HG02870 (cell line): Measurements from ENCODE around the gene ULBP2.
"Not testable (repeated sequence)": the region's sequence is repeated elsewhere in the genome, so short reads cannot be mapped to it uniquely, and the experiment has no call there.

Experiments used
- ATAC-seq: cut with Tn5 transposase; IDR thresholded peaks from one replicate; pipeline ENCODE4 v1.9.1; 2021; ENCODE audit warnings: mild to moderate bottlenecking, moderate library complexity; ENCODE audit not compliant: unreplicated experiment

The ULBP2 gene

GRCh38 chr6:149908480-149908879 lies 33.3 kb upstream of the ULBP2 start:
- ATAC-seq, result not testable (repeated sequence)

DNA sequence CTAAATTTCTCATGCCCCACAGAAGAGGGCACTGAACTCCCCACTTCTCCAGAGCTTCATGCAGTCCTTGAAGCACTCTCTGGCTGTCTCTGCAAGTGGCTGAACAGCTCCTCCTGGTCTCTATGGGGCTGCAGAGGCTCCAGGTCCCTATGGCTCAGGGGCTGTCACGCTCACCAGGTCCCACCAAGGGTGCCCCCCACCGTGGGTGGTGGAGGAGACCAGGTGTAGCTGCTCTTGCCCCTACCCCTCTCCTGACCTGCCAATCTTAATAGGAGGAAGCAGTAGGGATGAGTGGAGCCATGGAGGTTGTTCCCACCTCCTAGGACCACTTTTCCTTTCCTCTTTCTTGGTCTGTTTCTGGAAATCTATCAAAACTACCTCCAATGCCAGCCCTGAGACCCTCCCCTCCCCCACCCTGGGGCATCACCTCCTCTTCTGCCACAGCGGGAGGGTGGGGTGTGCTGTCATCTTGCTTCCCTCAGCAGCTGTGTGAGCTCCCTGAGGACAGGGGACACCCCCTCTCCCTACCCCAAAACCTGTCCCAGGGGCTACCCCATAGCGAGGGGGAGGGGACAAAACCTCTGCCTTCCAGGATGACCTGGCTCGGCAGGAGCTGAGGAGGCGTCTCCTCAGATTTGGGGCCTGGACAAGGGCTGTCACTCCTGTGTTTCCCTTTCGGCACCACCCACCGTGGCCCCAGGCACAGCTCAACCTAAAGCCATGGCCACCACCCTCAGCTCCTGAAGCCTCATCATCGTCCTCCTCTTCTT lies 31.9 kb upstream of the ULBP2 start:
- ATAC-seq, result no peak

DNA sequence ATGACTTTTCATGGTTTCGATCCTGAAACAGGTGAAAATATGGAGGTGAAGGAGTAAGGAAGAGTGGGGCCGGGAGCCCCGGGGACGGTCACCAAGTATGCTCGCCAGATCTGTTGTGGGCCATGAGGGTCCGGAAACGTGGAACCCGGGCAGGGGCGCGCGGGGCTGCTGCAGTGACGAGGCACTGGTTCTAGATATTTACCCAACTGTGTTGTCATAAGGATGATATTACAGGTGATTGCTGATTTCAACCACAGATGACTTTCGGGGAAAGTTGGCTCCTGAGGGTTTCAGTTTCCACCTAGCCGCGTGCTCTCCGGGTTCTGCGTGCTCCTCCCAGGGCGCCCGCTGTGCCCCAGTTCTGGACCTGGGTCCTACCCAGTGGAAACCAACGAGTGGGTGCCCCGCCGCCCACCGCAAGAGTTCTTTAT lies 31.1 kb upstream of the ULBP2 start:
- ATAC-seq, result no peak

- ATAC-seq, result not testable (repeated sequence)
These were observed 29.1 kb upstream of the ULBP2 start for GRCh38 chr6:149912680-149913079.

DNA sequence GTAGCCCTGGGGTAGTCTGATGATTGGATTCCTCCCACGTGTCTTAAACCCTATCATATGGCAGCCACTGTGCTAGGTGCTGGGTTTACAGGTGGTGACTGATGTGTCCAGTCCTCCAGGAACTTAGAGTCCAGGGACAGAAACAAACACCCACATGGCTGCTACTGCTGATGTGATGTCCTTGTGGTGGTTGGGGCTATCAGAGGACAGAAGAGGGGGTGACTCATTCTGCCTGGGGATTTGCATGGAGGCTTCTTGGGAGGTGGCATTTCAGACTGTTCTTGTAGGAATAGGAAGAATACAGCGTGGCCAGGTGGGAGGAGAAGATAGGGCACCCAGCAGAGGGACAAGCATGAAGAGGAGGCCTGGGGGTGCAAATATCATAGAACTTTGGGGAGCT lies 28.7 kb upstream of the ULBP2 start:
- no peak for ATAC-seq

GRCh38 chr6:149913540-149914240 lies 28.1 kb upstream of the ULBP2 start:
- no peak for ATAC-seq

DNA sequence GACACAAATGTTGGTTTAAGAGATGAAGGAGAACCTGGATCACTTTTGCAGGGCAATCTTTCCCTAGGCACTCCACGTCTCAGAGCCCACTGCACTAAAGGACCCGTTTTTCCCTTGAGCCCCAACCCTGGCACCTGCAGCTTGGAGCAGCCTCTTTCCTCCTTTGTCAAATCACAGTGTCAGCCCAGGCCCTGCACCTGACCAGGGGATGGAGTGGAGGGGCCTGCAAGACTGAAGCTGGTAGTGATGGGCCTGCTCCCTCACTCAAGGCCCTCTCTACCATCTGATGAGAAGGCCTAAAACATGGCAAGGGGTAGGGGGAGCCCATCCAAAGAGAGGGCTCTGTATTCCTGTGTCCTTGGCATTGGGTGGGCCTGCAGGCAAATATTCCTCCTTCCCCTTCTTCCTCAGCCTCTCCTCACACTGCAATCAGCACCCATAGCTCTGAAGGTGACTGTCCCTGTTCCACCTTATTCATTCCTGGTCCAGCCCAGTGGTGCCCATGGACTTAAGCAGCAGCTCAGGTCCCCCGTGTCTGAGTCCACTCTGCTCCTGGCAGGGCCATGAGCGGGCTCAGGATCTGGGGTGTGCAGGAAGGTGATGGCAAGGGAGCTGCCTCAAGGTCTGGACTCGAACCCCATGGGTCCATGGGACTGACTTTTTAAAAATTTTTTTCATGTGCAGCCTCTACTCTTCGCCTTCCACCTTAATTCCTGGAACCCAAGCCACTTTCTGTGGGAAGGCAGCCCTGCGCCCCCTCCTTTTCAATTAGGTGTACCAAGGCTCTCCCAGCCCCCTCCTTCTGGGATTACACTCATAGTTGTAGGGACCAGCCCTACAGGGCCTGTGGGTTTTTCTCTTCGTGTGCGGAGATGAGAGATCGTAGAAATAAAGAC lies 25.6 kb upstream of the ULBP2 start:
- ATAC-seq, result no peak

GRCh38 chr6:149917679-149918078 lies 24.1 kb upstream of the ULBP2 start:
- no peak for ATAC-seq

GRCh38 chr6:149918151-149918905 lies 23.5 kb upstream of the ULBP2 start:
- no peak for ATAC-seq

- not testable (repeated sequence) for ATAC-seq
These were observed 22.5 kb upstream of the ULBP2 start for GRCh38 chr6:149919126-149919833.

GRCh38 chr6:149919834-149920225 lies 22.0 kb upstream of the ULBP2 start:
- ATAC-seq, result no peak

DNA sequence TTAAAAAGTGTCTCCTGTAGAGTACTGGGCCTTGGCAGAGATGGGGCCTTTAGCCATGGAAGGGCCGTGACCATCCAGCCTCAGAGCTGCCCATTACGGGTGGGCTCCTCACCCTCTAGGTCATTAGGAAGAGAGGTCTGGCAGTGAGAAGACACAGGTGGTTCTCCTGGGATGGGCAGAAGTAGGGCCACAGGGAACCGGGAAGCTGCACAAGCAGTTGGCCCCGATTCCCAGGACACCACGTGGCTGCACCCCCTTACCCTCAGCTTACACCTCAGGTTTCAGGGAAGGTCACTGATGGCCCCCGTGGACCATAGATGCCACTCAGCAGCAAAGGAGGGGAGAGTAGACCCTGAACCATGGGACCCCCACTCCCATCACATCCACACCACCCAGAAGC lies 20.5 kb upstream of the ULBP2 start:
- ATAC-seq, result no peak

DNA sequence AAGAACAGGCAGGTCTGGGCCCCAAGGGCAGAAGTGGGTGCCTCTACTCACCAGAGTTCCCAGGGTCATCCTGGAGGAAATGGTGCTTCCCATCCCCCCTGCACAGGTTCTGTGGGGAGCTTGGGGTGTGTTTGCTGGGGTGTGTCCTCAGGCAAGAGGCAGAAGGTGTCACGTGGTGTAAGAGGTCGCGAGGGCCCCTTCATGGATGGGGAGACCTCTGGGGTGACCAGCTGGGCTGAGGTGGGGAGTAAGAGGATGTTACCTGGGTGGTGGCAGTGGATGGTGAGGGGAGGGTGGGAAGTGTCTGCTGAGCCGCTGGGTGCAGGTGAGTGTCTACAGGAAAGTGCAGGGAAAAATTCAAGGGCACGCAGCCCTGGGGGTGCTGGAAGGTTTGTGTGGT lies 19.7 kb upstream of the ULBP2 start:
- not testable (repeated sequence) for ATAC-seq

- ATAC-seq, result no peak
These were observed 19.0 kb upstream of the ULBP2 start, which contains the start of gene RAET1G for GRCh38 chr6:149922642-149923326. Gene RAET1G (minus strand): TSS chr6:149923121. CDS start chr6:149923010, 111 bp downstream.

- no peak for ATAC-seq
These were observed 18.4 kb upstream of the ULBP2 start for GRCh38 chr6:149923327-149923986.

DNA sequence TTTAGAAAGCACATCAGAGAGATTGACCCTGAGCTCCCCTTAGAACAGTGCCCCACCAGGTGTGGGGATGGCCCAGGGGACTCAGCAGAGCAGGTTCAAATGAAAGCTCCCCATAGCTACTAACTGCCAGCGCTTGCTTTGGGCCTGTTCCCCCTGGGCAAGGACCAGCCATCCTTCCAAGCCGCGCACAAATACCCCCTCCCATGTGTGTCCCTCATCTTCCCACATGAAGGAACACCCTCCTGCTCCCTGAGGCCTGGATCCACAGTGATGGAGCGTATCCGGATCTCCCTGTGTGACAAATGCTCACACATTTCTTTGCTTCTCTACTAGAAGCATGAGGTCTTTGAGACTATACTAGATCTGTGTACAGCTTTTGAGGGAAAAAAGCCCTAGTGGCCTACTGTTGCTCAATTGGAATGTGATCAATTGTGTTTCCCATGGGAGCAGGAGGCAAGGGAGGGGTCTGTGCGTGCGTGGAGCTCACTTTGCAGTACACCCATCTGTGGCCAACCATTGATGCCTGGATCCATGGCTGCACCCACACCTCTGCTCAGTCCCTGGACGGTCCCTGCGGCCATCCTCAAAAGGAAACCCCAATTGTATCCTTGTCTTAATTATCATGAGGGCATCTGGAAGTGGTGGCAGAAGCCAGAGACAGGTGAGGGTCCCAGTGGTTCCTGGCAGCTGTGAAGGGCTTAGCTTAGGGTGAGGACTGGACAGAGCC lies 17.4 kb upstream of the ULBP2 start:
- no peak for ATAC-seq

- ATAC-seq, result no peak
These were observed 16.9 kb upstream of the ULBP2 start for GRCh38 chr6:149924933-149925252.

GRCh38 chr6:149925253-149925973 lies 16.4 kb upstream of the ULBP2 start:
- no peak for ATAC-seq
